Activated effector memory CD4-positive, alpha-beta T cell treated with Interleukin-2 at 50 U/mL for 16 hours (primary cell): Measurements from ENCODE around the gene PTPRU.

Source experiments
- DNase-seq: peaks from one replicate; pipeline ENCODE4 v3.0.0-alpha.2; 2020

The PTPRU gene

GRCh38 chr1:29343476-29343875, 107.2 kb downstream of the PTPRU start:
- no peak for DNase-seq

GRCh38 chr1:29343908-29344307, 107.6 kb downstream of the PTPRU start:
- no peak for DNase-seq

GRCh38 chr1:29344336-29344735, 108.0 kb downstream of the PTPRU start:
- DNase-seq = no peak

GRCh38 chr1:29346576-29346975, 110.3 kb downstream of the PTPRU start:
- no peak for DNase-seq

GRCh38 chr1:29349871-29350491, 113.7 kb downstream of the PTPRU start:
- DNase-seq = no peak

GRCh38 chr1:29352719-29353420, 116.5 kb downstream of the PTPRU start:
- no peak for DNase-seq

GRCh38 chr1:29354511-29355098, 118.3 kb downstream of the PTPRU start:
- DNase-seq = no peak

- DNase-seq = no peak
Observed at GRCh38 chr1:29355375-29355774, 119.1 kb downstream of the PTPRU start.

GRCh38 chr1:29356663-29357062, 120.3 kb downstream of the PTPRU start:
- no peak for DNase-seq

- no peak for DNase-seq
Observed at GRCh38 chr1:29357452-29357851, 121.1 kb downstream of the PTPRU start.

- no peak for DNase-seq
Observed at GRCh38 chr1:29358183-29358582, 121.9 kb downstream of the PTPRU start.

- DNase-seq = no peak
Observed at GRCh38 chr1:29360768-29361167, 124.4 kb downstream of the PTPRU start.

GRCh38 chr1:29361686-29362085, 125.4 kb downstream of the PTPRU start:
- no peak for DNase-seq

GRCh38 chr1:29362116-29362515, 125.8 kb downstream of the PTPRU start:
- DNase-seq = no peak

- DNase-seq = no peak
Observed at GRCh38 chr1:29362764-29363163, 126.4 kb downstream of the PTPRU start.

- no peak for DNase-seq
Observed at GRCh38 chr1:29363536-29363935, 127.2 kb downstream of the PTPRU start.

GRCh38 chr1:29364101-29364678, 127.9 kb downstream of the PTPRU start:
- DNase-seq = no peak

GRCh38 chr1:29365906-29366670, 129.8 kb downstream of the PTPRU start:
- no peak for DNase-seq

GRCh38 chr1:29368936-29369932, 132.9 kb downstream of the PTPRU start:
- DNase-seq = no peak

GRCh38 chr1:29370067-29370466, 133.7 kb downstream of the PTPRU start:
- no peak for DNase-seq

- no peak for DNase-seq
Observed at GRCh38 chr1:29371332-29371731, 135.0 kb downstream of the PTPRU start.

- DNase-seq = no peak
Observed at GRCh38 chr1:29372108-29372507, 135.8 kb downstream of the PTPRU start.
